ENCODE data around the gene ARPC2. TPM values are rescaled to one million over a fixed set of nuclear protein-coding genes. Genes with fewer than 3 reads are reported as not detected.

The ARPC2 gene
- total and polyA plus RNA-seq, 10 of the 15 experiments (the other 5 are each of a cell fraction or from before 2014, with no cell fraction given), result 440 to 980 (median 709) TPM

DNA sequence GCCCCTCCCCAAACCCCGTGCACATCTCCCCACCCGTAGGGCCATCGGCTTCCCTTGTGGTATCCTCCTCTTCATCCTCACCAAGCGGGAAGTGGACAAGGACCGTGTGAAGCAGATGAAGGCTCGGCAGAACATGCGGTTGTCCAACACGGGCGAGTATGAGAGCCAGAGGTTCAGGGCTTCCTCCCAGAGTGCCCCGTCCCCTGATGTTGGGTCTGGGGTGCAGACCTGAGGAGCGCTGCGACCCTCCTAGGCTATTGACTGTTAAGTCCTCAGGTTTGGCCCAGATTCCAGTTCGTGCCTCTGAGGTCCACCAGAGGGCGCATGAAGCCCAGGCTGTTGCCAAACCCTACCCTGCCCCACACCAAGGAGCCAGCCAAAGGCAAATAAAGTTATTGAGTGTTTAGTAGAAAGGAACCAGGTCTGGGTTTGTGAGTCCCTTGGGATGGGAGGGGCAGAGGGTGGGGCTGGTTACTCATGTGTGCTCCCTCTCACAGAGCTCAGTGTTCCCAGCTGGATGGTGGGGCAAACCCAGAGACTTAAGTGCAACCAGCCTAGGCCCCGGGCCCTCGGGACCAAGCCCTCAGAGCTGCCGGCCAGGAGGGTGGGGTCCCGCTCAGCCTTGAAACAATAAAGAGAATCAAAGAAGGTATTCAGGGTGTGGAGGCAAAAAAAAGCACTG lies 55.7 kb downstream of the ARPC2 start (continued):
- TF ChIP-seq, protein P1, sequence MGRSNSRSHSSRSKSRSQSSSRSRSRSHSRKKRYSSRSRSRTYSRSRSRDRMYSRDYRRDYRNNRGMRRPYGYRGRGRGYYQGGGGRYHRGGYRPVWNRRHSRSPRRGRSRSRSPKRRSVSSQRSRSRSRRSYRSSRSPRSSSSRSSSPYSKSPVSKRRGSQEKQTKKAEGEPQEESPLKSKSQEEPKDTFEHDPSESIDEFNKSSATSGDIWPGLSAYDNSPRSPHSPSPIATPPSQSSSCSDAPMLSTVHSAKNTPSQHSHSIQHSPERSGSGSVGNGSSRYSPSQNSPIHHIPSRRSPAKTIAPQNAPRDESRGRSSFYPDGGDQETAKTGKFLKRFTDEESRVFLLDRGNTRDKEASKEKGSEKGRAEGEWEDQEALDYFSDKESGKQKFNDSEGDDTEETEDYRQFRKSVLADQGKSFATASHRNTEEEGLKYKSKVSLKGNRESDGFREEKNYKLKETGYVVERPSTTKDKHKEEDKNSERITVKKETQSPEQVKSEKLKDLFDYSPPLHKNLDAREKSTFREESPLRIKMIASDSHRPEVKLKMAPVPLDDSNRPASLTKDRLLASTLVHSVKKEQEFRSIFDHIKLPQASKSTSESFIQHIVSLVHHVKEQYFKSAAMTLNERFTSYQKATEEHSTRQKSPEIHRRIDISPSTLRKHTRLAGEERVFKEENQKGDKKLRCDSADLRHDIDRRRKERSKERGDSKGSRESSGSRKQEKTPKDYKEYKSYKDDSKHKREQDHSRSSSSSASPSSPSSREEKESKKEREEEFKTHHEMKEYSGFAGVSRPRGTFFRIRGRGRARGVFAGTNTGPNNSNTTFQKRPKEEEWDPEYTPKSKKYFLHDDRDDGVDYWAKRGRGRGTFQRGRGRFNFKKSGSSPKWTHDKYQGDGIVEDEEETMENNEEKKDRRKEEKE (IDR thresholded peaks at IDR 0.05), result no peak
- TF ChIP-seq YY1 (IDR thresholded peaks at IDR 0.05; ENCODE audit: low read depth, low read length), result peak; percentile 71
- TF ChIP-seq, protein P2, sequence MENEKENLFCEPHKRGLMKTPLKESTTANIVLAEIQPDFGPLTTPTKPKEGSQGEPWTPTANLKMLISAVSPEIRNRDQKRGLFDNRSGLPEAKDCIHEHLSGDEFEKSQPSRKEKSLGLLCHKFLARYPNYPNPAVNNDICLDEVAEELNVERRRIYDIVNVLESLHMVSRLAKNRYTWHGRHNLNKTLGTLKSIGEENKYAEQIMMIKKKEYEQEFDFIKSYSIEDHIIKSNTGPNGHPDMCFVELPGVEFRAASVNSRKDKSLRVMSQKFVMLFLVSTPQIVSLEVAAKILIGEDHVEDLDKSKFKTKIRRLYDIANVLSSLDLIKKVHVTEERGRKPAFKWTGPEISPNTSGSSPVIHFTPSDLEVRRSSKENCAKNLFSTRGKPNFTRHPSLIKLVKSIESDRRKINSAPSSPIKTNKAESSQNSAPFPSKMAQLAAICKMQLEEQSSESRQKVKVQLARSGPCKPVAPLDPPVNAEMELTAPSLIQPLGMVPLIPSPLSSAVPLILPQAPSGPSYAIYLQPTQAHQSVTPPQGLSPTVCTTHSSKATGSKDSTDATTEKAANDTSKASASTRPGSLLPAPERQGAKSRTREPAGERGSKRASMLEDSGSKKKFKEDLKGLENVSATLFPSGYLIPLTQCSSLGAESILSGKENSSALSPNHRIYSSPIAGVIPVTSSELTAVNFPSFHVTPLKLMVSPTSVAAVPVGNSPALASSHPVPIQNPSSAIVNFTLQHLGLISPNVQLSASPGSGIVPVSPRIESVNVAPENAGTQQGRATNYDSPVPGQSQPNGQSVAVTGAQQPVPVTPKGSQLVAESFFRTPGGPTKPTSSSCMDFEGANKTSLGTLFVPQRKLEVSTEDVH (IDR thresholded peaks at IDR 0.05; ENCODE audit: low read depth, partially characterized antibody), result no peak
- no peak for TF ChIP-seq HDAC6 (IDR thresholded peaks at IDR 0.05; ENCODE audit: unreplicated experiment)
- TF ChIP-seq, protein P3, sequence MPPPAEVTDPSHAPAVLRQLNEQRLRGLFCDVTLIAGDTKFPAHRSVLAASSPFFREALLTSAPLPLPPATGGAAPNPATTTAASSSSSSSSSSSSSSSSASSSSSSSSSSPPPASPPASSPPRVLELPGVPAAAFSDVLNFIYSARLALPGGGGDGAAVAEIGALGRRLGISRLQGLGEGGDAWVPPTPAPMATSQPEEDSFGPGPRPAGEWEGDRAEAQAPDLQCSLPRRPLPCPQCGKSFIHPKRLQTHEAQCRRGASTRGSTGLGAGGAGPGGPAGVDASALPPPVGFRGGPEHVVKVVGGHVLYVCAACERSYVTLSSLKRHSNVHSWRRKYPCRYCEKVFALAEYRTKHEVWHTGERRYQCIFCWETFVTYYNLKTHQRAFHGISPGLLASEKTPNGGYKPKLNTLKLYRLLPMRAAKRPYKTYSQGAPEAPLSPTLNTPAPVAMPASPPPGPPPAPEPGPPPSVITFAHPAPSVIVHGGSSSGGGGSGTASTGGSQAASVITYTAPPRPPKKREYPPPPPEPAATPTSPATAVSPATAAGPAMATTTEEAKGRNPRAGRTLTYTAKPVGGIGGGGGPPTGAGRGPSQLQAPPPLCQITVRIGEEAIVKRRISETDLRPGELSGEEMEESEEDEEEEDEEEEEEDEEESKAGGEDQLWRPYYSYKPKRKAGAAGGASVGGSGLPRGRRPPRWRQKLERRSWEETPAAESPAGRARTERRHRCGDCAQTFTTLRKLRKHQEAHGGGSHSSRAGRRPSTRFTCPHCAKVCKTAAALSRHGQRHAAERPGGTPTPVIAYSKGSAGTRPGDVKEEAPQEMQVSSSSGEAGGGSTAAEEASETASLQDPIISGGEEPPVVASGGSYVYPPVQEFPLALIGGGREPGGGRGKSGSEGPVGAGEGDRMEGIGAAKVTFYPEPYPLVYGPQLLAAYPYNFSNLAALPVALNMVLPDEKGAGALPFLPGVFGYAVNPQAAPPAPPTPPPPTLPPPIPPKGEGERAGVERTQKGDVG (CRISPR knock-in tag; IDR thresholded peaks at IDR 0.05), result no peak
- TF ChIP-seq, protein P4, sequence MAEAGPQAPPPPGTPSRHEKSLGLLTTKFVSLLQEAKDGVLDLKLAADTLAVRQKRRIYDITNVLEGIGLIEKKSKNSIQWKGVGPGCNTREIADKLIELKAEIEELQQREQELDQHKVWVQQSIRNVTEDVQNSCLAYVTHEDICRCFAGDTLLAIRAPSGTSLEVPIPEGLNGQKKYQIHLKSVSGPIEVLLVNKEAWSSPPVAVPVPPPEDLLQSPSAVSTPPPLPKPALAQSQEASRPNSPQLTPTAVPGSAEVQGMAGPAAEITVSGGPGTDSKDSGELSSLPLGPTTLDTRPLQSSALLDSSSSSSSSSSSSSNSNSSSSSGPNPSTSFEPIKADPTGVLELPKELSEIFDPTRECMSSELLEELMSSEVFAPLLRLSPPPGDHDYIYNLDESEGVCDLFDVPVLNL (IDR thresholded peaks at IDR 0.05; ENCODE audit: low read depth, low read length), result no peak
- TF ChIP-seq MEF2B (IDR thresholded peaks at IDR 0.05; ENCODE audit: partially characterized antibody, poor library complexity, severe bottlenecking), result peak; percentile 90
- peak; percentile 94 for TF ChIP-seq SMC3 (IDR thresholded peaks at IDR 0.05; ENCODE audit: borderline replicate concordance, low read length)
- TF ChIP-seq, protein P5, sequence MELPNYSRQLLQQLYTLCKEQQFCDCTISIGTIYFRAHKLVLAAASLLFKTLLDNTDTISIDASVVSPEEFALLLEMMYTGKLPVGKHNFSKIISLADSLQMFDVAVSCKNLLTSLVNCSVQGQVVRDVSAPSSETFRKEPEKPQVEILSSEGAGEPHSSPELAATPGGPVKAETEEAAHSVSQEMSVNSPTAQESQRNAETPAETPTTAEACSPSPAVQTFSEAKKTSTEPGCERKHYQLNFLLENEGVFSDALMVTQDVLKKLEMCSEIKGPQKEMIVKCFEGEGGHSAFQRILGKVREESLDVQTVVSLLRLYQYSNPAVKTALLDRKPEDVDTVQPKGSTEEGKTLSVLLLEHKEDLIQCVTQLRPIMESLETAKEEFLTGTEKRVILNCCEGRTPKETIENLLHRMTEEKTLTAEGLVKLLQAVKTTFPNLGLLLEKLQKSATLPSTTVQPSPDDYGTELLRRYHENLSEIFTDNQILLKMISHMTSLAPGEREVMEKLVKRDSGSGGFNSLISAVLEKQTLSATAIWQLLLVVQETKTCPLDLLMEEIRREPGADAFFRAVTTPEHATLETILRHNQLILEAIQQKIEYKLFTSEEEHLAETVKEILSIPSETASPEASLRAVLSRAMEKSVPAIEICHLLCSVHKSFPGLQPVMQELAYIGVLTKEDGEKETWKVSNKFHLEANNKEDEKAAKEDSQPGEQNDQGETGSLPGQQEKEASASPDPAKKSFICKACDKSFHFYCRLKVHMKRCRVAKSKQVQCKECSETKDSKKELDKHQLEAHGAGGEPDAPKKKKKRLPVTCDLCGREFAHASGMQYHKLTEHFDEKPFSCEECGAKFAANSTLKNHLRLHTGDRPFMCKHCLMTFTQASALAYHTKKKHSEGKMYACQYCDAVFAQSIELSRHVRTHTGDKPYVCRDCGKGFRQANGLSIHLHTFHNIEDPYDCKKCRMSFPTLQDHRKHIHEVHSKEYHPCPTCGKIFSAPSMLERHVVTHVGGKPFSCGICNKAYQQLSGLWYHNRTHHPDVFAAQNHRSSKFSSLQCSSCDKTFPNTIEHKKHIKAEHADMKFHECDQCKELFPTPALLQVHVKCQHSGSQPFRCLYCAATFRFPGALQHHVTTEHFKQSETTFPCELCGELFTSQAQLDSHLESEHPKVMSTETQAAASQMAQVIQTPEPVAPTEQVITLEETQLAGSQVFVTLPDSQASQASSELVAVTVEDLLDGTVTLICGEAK (IDR thresholded peaks at IDR 0.05; ENCODE audit: borderline replicate concordance), result peak; percentile 87
- TF ChIP-seq EED (IDR thresholded peaks at IDR 0.05; ENCODE audit: low read depth), result no peak
- TF ChIP-seq, protein P6, sequence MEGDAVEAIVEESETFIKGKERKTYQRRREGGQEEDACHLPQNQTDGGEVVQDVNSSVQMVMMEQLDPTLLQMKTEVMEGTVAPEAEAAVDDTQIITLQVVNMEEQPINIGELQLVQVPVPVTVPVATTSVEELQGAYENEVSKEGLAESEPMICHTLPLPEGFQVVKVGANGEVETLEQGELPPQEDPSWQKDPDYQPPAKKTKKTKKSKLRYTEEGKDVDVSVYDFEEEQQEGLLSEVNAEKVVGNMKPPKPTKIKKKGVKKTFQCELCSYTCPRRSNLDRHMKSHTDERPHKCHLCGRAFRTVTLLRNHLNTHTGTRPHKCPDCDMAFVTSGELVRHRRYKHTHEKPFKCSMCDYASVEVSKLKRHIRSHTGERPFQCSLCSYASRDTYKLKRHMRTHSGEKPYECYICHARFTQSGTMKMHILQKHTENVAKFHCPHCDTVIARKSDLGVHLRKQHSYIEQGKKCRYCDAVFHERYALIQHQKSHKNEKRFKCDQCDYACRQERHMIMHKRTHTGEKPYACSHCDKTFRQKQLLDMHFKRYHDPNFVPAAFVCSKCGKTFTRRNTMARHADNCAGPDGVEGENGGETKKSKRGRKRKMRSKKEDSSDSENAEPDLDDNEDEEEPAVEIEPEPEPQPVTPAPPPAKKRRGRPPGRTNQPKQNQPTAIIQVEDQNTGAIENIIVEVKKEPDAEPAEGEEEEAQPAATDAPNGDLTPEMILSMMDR (IDR thresholded peaks at IDR 0.05 in 2 of 3, conservative IDR thresholded peaks at IDR 0.05 in 1 of 3; ENCODE audit: control insufficient read depth in 2 of 3, extremely low read depth in 1 of 3, insufficient read depth in 1 of 3, low read depth in 3 of 3, low read length in 3 of 3), result peak; percentile 85 to 95 (median 91); a peak in 5 of 6 replicates

All from GM12878 (cell line).